Fibroblast of lung (primary cell): ENCODE data around the gene SNRPD3.

Source experiments
- CTCF ChIP-seq, 2 donors: IDR thresholded peaks in 1 of 2; conservative IDR thresholded peaks in 1 of 2; 1 replicate in 1 of 2; 2 replicates in 1 of 2; pipeline ENCODE4 v1.5.1; 2011 to 2012; ENCODE audit warnings: low read length in 2 of 2, control low read depth in 1 of 2, inconsistent platforms in 1 of 2, low read depth in 1 of 2, mild to moderate bottlenecking in 1 of 2
- EZH2 ChIP-seq: IDR thresholded peaks from 2 replicates; pipeline ENCODE4 v1.5.1; 2012; ENCODE audit warnings: low read length, control low read depth, mild to moderate bottlenecking; ENCODE audit errors: missing control alignments

- TF ChIP-seq CTCF (conservative IDR thresholded peaks at IDR 0.05 in 1 of 2, IDR thresholded peaks at IDR 0.05 in 1 of 2; ENCODE audit: low read depth in 1 of 2, low read length in 2 of 2): no peak
- TF ChIP-seq EZH2: no peak
These were observed 26.4 kb downstream of the SNRPD3 start for GRCh38 chr22:24582056-24582814.
